ENCODE measurements around the gene CCL13. TPM values are rescaled to one million over a fixed set of nuclear protein-coding genes. Genes with fewer than 3 reads are reported as not detected.

The CCL13 gene
- not detected in 2 replicates for polyA plus RNA-seq
- not detected in 2 replicates for polyA minus RNA-seq

DNA sequence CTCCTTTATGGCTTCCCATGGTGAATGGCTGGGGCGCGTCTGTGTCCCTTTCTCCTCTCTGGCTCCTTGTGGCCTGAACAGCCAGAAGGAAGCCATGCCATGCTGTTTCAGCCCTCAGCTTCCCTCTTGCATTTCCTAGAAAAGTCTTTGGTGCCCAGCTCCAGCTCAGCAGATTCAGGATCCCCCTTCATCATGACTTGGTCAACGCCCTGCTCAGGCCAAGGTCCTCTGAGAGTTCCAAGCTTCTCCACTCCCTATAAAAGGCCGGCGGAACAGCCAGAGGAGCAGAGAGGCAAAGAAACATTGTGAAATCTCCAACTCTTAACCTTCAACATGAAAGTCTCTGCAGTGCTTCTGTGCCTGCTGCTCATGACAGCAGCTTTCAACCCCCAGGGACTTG lies at the start of gene CCL13:
TSS of gene CCL13 (plus strand) at position 287 of the 400 bp plus-strand sequence. CDS start at position 334, 47 bp downstream.
- no peaks in the 10 kb centered on the region for H3K27me3 ChIP-seq (ENCODE audit: insufficient read depth, low read depth, low read length)
- no peak within 1 kb of the TSS for H3K9ac ChIP-seq (ENCODE audit: low read length)
- no peaks in the 10 kb centered on the region for H3K9me3 ChIP-seq (ENCODE audit: low read length)
- no peaks in the 10 kb centered on the region for H3K36me3 ChIP-seq (ENCODE audit: insufficient read depth, low read length)
- H3K79me2 ChIP-seq (replicated peaks; ENCODE audit: insufficient read depth, low read length): no peaks in the 10 kb centered on the region
- no peak within 1 kb of the TSS for H3K27ac ChIP-seq (ENCODE audit: low read length)
- no peak within 1 kb of the TSS for H2AFZ ChIP-seq (ENCODE audit: low read depth, low read length)
- H3F3A ChIP-seq (ENCODE audit: insufficient read depth, low read length, poor library complexity, severe bottlenecking): no peaks in the 10 kb centered on the region
- no peaks in the 10 kb centered on the region for H4K20me1 ChIP-seq (ENCODE audit: insufficient read depth)
- no peak within 1 kb of the TSS for H3K4me3 ChIP-seq (ENCODE audit: low read length)
- H3K4me2 ChIP-seq (ENCODE audit: low read length): no peak within 1 kb of the TSS
- no peaks in the 10 kb centered on the region for H3K9me2 ChIP-seq (ENCODE audit: insufficient read depth, low read length)
- no peak for TF ChIP-seq TAF1 (IDR thresholded peaks at IDR 0.05; ENCODE audit: low read depth)
- TF ChIP-seq EP300 (conservative IDR thresholded peaks at IDR 0.05; ENCODE audit: poor library complexity, severe bottlenecking): no peak
- TF ChIP-seq EZH2 (IDR thresholded peaks at IDR 0.05; ENCODE audit: borderline replicate concordance, insufficient read depth, low read length, poor library complexity, severe bottlenecking): no peak
- TF ChIP-seq RAD21 (conservative IDR thresholded peaks at IDR 0.05): no peak
- TF ChIP-seq MXI1 (conservative IDR thresholded peaks at IDR 0.05; ENCODE audit: poor library complexity, severe bottlenecking): no peak
- TF ChIP-seq SMC3 (conservative IDR thresholded peaks at IDR 0.05; ENCODE audit: poor library complexity): no peak
- TF ChIP-seq, protein P1, sequence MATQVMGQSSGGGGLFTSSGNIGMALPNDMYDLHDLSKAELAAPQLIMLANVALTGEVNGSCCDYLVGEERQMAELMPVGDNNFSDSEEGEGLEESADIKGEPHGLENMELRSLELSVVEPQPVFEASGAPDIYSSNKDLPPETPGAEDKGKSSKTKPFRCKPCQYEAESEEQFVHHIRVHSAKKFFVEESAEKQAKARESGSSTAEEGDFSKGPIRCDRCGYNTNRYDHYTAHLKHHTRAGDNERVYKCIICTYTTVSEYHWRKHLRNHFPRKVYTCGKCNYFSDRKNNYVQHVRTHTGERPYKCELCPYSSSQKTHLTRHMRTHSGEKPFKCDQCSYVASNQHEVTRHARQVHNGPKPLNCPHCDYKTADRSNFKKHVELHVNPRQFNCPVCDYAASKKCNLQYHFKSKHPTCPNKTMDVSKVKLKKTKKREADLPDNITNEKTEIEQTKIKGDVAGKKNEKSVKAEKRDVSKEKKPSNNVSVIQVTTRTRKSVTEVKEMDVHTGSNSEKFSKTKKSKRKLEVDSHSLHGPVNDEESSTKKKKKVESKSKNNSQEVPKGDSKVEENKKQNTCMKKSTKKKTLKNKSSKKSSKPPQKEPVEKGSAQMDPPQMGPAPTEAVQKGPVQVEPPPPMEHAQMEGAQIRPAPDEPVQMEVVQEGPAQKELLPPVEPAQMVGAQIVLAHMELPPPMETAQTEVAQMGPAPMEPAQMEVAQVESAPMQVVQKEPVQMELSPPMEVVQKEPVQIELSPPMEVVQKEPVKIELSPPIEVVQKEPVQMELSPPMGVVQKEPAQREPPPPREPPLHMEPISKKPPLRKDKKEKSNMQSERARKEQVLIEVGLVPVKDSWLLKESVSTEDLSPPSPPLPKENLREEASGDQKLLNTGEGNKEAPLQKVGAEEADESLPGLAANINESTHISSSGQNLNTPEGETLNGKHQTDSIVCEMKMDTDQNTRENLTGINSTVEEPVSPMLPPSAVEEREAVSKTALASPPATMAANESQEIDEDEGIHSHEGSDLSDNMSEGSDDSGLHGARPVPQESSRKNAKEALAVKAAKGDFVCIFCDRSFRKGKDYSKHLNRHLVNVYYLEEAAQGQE (IDR thresholded peaks at IDR 0.05; ENCODE audit: borderline replicate concordance): no peak
- TF ChIP-seq, protein P2, sequence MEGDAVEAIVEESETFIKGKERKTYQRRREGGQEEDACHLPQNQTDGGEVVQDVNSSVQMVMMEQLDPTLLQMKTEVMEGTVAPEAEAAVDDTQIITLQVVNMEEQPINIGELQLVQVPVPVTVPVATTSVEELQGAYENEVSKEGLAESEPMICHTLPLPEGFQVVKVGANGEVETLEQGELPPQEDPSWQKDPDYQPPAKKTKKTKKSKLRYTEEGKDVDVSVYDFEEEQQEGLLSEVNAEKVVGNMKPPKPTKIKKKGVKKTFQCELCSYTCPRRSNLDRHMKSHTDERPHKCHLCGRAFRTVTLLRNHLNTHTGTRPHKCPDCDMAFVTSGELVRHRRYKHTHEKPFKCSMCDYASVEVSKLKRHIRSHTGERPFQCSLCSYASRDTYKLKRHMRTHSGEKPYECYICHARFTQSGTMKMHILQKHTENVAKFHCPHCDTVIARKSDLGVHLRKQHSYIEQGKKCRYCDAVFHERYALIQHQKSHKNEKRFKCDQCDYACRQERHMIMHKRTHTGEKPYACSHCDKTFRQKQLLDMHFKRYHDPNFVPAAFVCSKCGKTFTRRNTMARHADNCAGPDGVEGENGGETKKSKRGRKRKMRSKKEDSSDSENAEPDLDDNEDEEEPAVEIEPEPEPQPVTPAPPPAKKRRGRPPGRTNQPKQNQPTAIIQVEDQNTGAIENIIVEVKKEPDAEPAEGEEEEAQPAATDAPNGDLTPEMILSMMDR (IDR thresholded peaks at IDR 0.05; ENCODE audit: poor library complexity, severe bottlenecking): no peak

DNA sequence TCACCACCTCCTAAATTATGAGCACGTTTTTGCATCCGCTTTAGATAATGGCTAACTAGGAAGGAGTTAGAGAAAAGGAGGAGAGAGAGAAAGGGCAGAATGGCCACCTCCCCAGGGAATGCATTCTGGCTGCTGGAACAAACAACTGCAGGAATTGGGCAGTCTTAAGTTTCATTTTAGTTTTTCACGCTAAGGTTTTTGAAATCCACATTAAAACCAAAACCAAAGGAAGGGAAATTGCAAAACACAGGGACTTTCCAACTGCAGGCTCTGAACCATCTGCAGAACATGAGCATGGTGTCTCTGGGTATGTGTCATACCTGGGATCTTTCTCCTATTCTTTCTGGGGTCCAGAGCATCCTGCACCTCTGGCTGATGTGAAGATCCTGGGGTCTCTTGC lies 49.2 kb upstream of the CCL13 start:
- H3K4me2 ChIP-seq (ENCODE audit: low read length): no peak overlapping the region
- no peaks in the 10 kb centered on the region for H3K9me3 ChIP-seq (ENCODE audit: low read length)
- no peaks in the 10 kb centered on the region for H3K79me2 ChIP-seq (replicated peaks; ENCODE audit: insufficient read depth, low read length)
- TF ChIP-seq RAD21 (conservative IDR thresholded peaks at IDR 0.05) (no peak), MXI1 (conservative IDR thresholded peaks at IDR 0.05; ENCODE audit: poor library complexity, severe bottlenecking) (no peak), TAF1 (IDR thresholded peaks at IDR 0.05; ENCODE audit: low read depth) (no peak), POLR2AphosphoS5 (IDR thresholded peaks at IDR 0.05) (no peak), SMC3 (conservative IDR thresholded peaks at IDR 0.05; ENCODE audit: poor library complexity) (no peak), EZH2 (IDR thresholded peaks at IDR 0.05; ENCODE audit: borderline replicate concordance, insufficient read depth, low read length, poor library complexity, severe bottlenecking) (no peak), EP300 (conservative IDR thresholded peaks at IDR 0.05; ENCODE audit: poor library complexity, severe bottlenecking) (no peak)
- TF ChIP-seq, protein P2 (IDR thresholded peaks at IDR 0.05; ENCODE audit: poor library complexity, severe bottlenecking): no peak
- TF ChIP-seq, protein P1 (IDR thresholded peaks at IDR 0.05; ENCODE audit: borderline replicate concordance): no peak
- no peaks in the 10 kb centered on the region for H3K36me3 ChIP-seq (ENCODE audit: insufficient read depth, low read length)
- no peaks in the 10 kb centered on the region for H3K9me2 ChIP-seq (ENCODE audit: insufficient read depth, low read length)
- no peak overlapping the region for H2AFZ ChIP-seq (ENCODE audit: low read depth, low read length)
- no peaks in the 10 kb centered on the region for H4K20me1 ChIP-seq (ENCODE audit: insufficient read depth)
- H3K27ac ChIP-seq (ENCODE audit: low read length): no peak overlapping the region
- no peak overlapping the region for H3K4me3 ChIP-seq (ENCODE audit: low read length)
- no peaks in the 10 kb centered on the region for H3K27me3 ChIP-seq (ENCODE audit: insufficient read depth, low read depth, low read length)
- no peaks in the 10 kb centered on the region for H3F3A ChIP-seq (ENCODE audit: insufficient read depth, low read length, poor library complexity, severe bottlenecking)
- H3K9ac ChIP-seq (ENCODE audit: low read length): no peak overlapping the region

Measured in neural cell (in vitro differentiated cells).